Measurements from ENCODE around the gene ZNF200.
"Not testable (repeated sequence)": the region's sequence is repeated elsewhere in the genome, so short reads cannot be mapped to it uniquely, and the experiment has no call there.

Gene ZNF200

DNA sequence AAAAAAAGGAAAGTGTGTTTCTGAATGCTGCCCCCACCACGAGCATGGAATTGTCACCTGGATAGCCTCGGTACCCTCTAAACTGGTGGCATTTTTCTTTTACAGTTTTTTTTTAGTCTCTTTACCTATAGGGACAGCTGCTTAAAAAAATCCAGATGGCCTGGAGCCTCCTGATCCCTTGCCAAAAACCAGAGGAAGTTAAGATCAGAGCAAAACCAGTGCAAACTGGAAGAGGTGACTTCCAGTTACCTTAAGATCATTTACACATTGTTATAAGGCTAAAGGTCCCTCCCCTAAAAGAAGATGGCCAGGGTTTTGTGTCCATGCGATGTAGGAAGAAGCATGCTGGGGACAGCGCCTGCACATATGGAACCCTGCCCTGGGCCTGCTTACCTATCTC is 18.0 kb upstream of the ZNF200 start:
- no peak for DNase-seq (ENCODE audit: low spot score)

DNA sequence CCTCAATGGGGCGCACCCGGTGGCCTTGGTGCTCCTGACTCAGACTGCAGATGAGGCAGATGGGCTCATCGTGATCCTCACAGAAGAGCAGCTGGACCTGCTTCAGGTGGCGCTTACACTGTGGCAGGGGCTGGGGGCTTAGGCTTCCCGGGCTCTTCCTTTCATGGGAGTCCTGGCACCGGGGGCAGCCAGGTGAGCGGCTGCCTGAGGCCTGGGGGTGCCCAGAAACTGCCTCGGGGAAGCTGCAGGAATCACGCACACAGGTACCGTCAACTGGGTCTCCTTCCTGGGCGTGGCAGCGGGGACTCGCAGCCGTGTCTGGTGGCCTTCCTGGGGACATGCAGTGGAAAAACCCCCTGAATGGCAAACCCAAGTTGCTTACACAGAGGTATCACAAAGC is 14.5 kb upstream of the ZNF200 start:
- DNase-seq (ENCODE audit: low spot score), result no peak

DNA sequence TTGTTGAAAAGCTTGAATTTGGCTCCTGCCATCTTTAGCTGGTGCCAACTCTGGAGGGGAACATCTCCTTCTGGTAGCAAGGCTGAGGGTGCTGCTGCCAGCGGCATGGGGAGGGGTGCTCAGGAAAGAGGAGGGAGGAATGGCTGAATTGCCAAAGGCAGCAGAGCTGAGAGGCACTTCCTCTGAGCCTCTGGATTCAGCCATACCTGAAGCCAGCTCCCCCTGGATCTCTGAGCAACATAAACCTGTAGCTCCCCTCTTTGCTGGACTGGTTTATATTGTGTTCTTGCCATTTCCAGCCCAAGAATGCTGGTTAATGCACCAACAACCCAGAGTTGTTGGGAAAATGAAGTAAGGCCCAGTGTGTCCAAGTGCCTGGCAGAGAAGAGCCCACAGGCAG is 14.1 kb upstream of the ZNF200 start:
- no peak for DNase-seq (ENCODE audit: low spot score)

DNA sequence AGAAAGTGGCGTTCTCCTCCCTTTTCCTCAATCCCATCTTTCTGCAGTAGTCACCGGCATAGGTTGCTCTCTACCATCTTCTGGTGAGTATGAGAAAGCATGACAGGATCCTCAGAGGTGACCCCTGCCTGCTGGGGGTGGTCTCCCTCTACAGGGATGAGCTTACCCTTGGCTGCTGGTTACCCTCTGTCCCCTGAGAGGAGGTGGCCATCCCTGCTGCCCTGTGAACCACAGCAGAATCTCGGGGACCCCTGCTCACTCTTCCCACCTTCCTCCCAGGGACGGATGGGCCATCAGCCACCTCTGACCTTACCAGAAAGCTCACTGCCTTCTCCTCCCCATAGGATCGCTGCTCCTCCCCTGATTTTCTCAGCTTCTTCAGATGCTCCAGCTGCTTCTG is 13.6 kb upstream of the ZNF200 start:
- DNase-seq (ENCODE audit: low spot score), result no peak

DNA sequence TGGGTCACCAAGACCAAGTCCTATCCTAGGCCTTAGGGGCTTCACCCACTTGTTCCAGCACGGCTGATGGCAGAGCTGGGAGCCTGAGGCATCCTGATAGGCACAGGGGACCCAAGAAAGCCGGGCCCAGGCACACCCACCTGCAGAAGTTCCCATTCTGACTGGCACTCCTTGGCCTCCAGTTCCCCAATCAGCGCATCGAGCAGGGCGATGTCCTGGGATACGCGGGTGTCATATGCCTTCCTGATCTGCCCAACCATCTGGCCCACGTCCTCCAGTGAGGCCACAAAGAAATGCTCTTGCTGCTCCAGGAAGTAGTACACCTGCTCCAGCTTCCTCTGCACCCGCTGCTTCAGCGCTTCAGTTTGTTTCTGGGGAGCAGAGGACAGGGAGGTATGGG is 11.9 kb upstream of the ZNF200 start:
- no peak for DNase-seq (ENCODE audit: low spot score)

DNA sequence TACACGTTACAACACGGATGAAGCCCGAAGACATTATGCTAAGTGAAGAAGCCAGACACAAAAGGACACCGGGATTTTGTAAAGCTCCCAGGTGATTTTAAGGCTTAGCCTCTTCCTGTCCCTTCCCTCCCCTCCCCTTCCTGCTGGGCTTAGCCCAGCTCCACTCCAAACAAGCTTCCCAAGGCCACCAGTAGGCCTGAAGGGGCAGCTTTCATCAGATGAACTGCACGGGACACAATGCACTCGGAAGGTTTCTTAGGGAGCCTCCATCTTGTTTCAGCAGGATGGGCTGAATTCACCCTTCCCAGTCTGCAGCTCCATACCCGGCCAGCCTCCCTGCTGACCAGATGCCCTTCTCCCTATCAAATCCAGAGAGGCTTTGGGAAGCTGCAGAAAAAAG is 11.0 kb upstream of the ZNF200 start:
- DNase-seq (ENCODE audit: low spot score), result no peak

DNA sequence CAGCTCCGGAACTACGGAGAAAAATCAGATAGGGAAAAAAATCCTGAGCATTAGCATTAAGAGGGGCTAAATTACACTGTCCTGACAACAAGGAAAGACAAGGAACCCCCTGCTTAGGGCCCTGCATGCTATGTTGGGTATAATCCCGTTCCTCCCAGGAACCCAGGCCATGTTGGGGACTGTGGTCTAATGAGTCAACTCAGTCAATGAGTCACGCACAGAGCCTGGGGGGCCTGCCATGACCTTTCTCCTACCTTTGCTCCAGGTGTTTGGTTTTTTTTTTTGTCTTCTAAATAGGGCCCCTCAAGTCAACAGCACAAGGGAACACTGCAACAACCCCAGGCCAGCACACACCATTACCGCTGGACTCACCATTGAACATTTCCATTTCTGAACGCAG is 8.9 kb upstream of the ZNF200 start:
- DNase-seq (ENCODE audit: low spot score), result no peak

DNA sequence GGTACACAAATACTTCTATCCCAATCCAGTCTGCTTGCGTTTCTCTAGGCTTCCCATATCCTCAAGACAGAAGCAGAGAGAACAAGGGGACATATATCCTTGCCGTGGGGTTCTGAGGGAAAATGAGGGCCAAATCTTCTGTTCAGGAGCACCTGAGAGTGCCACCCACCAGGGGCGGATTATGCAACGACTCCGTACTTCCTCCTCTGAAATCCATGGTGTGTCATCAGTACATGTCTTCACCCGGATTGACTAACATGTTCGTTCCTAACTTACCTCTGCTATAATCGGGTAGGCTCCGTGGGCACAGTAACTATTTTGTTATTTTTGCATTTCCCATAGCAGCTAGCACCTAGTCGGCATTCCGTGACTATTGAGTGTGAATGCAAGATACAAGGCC is 7.8 kb upstream of the ZNF200 start:
- no peak for DNase-seq (ENCODE audit: low spot score)

DNA sequence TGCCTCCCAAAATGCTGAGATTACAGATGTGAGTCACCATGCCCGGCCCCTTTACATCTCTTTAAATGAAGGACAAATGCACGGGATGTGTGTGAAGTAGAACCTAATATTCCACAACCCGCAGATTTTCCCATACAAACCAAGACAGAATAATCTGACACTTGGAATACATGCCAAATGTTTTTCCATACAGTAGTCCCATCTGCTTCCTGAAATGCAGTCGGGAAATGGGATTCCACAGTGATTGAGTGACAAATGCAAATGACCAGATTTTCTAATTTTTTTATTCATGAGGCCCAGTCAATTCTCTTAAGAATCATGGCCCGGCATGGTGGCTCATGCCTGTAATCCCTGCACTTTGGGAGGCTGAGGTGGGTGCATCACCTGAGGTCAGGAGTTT is 6.8 kb upstream of the ZNF200 start:
- DNase-seq (ENCODE audit: low spot score), result no peak

DNA sequence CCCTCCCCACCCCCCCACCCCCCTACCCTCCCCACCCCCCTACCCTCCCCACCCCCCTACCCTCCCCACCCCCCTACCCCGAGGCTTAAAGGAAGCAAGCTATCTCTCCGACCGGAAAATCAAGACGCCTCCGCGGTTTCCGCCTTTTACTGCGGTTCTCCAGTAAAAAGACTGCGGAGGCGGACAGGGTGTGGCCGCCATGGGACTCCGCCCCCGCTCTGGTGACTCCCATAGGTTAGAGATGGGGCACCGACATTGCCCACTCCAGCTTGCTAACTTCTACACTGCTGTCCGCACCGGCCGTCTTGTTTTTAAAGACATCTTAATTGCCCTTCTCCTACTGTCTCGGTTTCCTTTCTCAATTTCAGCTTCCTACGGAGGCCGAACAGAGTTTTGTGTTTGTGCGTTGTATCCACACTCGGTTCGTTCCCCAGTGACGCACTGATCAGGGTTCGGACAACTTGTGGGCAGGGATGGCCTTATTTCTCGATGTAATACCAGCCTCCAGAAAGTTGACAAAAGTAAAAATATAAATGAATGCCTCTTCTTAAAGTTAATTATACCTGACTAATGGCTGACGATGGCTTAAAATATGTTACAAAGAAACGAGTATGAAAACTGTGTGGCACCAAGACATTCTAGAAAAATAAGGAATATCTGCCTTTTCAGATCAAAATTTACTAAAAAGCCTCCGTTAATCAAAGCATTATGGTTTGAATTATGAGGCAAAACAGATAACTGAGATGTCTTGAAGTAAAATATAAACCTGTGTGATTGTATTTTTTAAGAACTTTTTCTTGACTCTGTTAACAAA is 1.1 kb upstream of the ZNF200 start:
- no peak for DNase-seq (ENCODE audit: low spot score)

DNA sequence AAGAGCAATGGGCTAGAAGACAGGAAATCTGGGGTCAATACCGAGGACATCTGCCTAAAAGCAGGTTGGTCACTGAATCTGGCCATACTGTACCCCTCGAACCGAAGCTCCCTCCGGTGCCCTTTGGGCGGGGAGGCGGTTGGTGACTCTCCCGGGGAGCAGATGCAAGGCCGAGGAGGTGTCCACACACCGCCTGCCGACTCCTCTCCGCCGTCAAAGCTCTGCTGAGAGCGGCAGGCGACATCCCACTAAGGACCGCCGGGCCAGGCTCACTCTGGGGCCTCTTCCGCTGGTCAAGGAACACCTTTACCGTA is 458 bp downstream of the ZNF200 start:
- no peak for DNase-seq (ENCODE audit: low spot score)

DNA sequence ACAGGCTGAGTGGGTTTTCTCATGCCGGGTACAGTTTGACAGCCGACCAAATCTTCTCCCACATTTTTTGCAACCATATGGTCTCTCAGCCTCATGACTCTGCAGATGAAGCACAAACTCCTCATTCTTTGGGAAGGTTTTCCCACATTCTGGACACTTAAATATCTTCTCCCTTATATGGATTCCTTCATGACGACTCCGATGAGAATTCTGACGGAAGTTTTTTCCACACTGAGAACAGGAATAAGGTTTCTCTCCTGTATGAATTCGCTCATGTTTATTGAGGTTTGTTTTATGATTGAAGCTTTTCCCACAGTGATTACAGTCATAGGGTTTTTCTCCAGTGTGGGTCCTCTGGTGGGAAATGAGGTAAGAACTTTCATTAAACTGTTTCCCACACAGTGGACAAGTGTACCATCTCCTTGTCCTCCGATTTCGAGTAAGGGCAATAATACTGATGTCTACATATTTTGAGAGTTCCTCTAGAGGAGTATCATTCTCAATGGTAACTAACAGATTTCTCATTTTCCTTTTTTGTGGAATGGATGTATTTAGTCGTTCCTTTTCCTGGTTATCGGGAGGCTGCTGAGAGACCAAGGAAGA is 10.9 kb downstream of the ZNF200 start:
- no peak for DNase-seq (ENCODE audit: low spot score)

DNA sequence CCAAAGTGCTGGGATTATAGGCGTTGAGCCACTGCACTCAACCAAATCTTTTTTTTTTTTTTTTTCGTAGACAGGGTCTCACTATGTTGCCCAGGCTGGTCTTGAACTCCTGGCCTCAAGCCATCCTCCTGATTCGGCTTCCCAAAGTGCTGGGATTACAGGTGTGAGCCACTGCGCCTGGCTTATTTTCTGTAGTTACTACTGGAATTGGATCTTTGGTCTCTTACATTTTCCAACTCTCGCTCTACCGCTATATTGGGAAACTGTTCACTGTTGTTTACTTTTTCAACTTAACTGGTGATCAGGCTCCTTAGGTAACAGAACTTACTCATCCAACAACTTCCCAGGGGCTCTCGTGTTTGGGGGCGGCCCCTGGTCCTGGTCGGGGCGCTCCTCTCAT is 14.1 kb downstream of the ZNF200 start:
- no peak for DNase-seq (ENCODE audit: low spot score)

DNA sequence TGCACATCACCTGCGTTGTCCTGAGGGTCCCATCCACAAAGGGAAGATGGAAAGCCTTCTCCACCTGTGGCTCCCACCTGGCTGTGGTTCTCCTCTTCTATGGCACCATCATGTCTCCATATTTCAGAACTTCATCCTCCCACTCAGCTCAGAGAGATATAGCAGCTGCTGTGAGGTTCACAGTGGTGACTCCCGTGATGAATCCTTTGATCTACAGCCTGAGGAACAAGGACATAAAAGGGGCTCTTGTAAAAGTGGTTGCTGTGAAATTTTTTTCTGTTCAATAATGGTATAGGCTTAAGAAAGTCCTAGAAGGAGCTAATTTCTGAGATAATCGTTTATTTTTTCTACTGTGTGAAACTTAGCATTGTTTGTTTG is 18.7 kb downstream of the ZNF200 start:
- DNase-seq (ENCODE audit: low spot score), result no peak

DNA sequence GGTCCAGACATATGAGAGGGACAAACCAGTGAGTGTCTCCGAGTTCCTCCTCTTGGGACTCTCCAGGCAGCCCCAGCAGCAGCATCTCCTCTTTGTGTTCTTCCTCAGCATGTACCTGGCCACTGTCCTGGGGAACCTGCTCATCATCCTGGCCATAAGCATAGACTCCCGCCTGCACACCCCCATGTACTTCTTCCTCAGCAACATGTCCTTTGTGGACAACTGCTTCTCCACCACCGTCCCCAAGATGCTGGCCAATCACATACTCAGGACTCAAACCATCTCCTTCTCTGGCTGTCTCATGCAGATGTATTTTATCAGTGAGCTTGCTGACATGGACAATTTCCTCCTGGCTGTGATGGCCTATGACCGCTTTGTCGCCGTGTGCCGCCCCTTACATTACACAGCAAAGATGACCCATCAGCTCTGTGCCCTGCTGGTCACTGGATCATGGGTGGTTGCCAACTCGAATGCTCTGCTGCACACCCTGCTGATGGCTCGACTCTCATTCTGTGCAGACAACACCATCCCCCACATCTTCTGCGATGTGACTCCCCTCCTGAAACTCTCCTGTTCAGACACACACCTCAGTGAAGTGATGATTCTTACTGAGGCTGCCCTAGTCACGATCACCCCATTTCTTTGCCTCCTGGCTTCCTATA is 19.2 kb downstream of the ZNF200 start:
- no peak for DNase-seq (ENCODE audit: low spot score)

DNA sequence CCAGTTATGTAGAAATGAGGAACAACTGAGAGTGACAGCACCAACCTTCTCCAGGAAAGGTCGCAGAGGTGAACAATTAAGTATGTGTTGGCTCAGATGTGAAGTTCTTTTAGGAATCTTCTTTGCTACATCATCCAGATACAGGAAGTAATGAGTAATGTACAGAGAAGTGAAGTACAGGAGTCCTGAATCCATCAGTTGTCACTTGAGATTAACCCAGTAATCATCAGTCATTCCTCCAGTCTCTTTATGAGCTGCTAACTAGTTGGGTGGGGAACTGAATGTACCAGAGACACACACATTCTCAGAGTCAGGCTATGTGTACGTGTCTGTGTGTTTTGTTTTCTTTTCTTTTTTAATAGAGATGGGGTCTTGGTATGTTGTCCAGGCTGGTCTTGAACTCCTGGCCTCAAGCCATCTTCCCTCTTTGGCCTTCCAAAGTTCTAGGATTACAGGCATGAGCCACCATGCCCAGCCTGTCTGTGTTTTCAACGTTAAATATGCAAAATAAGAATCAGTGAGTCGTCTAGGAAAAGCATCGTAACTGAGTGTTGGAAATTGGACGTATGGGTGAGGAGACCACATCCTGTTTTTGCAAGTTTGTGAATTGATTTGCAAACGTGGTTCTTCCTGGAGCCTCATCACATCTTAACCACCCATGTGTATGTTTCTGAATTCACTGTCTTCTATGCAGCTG is 19.9 kb downstream of the ZNF200 start:
- no peak for DNase-seq (ENCODE audit: low spot score)

DNA sequence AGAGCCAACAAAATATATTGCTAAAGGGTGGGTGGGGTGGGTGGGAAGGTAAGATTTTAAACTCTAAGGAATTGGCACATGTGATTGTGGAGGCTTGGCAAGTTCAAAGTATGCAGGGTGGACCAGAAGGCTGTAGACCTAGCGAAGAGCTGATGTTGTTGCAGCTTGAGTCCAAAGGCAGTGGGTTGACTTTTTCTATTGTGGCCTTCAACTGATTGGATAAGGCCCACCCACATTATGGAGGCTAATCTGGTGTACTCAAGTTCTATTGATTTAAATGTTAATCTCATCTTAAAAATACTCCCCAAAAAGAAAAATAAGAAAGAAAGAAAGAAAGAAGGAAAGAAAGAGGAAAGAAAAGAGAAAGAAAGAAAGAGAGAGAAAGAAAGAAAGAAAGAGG is 22.4 kb downstream of the ZNF200 start:
- DNase-seq (ENCODE audit: low spot score), result no peak

DNA sequence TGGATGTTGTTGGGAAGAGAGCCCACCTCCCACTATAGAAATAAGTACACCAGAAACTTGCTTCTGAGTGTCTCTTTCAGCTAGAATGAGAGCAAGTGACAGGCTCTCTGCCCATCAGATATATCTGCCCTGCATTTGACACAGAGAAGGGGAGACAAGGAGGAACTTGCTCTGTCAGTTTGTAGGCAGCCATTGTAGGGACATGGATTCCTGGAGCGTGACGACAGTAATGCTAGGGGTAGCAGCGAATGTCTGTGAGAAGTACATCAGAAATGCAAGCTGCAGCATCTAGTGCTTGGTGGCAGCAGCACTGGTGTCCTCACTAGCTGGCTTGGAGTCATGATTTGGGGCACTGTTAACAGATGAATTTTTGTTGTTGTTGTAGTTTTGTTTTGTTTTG is 23.0 kb downstream of the ZNF200 start:
- no peak for DNase-seq (ENCODE audit: low spot score)

DNA sequence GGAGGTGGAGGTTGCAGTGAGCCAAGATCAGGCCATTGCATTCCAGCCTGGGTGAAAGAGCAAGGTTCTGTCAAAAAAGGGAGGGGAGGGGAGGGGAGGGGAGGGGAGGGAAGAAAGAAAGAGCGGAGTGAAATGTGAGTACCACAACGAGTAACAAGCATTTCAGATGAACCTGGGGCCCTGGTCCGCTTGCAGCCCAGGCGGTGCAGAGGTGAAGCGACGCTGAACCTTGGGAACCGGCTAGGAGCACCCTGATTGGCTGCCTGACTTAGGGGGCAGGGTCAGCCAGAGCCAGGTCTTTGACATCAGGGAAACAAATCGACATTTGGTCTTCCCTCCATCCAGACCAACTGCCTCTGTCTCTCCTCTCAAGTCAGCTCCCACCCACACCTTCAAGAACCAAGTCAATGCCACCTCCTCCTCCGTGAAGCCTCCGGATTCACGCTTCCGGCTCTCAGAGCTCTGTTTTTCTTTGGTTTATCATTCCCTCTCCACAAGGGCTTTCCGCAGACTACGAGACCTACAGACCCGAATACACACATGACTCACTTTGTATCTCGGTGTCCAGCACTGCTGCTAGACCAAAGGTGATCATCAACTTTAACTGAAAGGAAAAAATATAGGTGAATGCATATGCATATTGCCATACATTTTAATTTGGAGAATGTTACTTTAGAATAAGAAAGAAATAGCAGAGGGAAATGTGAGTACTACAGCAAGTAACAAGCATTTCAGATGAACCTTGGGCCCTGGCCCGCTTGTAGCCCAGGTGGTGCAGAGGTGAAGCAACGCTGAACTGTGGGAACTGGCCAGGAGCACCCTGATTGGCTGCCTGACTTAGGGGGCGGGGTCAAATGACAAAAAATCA is 27.6 kb downstream of the ZNF200 start:
- DNase-seq (ENCODE audit: low spot score), result no peak

DNA sequence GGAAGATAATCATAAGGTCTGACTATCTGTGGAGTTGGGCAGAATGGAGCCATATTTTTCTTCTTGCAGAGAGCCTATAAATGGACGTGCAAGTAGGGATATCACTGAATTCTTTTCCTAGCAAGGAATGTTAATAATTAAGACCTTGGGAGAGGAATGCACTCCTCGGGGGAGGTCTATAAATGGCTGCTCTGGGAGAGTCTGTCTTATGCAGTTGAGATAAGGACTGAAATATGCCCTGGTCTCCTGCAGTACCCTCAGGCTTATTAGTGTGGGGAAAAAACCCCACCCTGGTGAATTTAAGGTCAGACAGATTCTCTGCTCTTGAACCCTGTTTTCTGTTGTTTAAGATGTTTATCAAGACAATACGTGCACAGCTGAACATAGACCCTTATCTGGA is 29.0 kb downstream of the ZNF200 start:
- DNase-seq (ENCODE audit: low spot score), result not testable (repeated sequence)

DNA sequence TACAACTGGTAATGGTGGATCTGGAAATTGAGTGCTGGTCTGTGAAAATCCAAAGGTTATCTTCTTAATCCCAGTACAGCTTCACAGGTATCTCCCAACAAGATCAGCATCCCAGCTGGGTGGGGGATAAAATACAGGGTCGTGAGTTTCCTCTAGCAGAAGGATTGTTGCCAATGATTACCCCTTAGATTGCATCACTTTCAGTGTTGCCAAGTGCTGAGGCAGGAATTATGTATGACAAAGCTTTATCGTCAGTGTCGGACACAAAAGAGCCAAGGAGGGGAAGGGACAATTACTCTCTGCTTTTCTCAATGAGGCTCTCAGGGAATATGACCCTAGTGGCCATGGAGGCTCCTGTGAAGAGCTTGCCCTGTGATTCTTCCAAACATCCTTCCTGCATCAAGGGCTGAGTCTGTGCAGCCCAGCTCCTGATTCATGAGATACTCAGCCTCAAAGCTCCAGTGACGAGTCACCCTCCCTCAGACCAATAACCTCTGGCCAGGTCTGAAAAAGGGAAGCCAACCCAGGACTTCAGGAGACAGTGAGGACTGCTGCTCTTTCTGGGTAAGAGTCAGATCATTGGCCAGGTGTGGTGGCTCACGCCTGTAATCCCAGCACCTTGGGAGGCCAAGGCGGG is 31.9 kb downstream of the ZNF200 start:
- DNase-seq (ENCODE audit: low spot score), result no peak

Data from GM03348 (cell line).